GM12892 (cell line): Measurements from ENCODE around the gene NPAS2.

ENCODE experiments used
- POLR2A ChIP-seq: IDR thresholded peaks from 2 replicates; pipeline ENCODE4 v1.6.1; 2011; ENCODE audit warnings: low read depth, low read length, control low read depth
- POLR2AphosphoS5 ChIP-seq: IDR thresholded peaks from 2 replicates; pipeline ENCODE4 v1.6.1; 2011; ENCODE audit warnings: low read depth, low read length, control low read depth
- TAF1 ChIP-seq: IDR thresholded peaks from 2 replicates; pipeline ENCODE4 v1.6.1; 2011; ENCODE audit warnings: low read depth, mild to moderate bottlenecking, control low read depth, low read length, borderline replicate concordance

GRCh38 chr2:100862081-100862480, 42.1 kb downstream of the NPAS2 start:
- TF ChIP-seq TAF1 = no peak
- TF ChIP-seq POLR2AphosphoS5 = no peak
- no peak for TF ChIP-seq POLR2A
